ENCODE data around the gene RANBP9. TPM values are rescaled to one million over a fixed set of nuclear protein-coding genes. Genes with fewer than 3 reads are reported as not detected.

The RANBP9 gene
- total RNA-seq, 1 experiment from 2014 or later, result 44.5 TPM

DNA sequence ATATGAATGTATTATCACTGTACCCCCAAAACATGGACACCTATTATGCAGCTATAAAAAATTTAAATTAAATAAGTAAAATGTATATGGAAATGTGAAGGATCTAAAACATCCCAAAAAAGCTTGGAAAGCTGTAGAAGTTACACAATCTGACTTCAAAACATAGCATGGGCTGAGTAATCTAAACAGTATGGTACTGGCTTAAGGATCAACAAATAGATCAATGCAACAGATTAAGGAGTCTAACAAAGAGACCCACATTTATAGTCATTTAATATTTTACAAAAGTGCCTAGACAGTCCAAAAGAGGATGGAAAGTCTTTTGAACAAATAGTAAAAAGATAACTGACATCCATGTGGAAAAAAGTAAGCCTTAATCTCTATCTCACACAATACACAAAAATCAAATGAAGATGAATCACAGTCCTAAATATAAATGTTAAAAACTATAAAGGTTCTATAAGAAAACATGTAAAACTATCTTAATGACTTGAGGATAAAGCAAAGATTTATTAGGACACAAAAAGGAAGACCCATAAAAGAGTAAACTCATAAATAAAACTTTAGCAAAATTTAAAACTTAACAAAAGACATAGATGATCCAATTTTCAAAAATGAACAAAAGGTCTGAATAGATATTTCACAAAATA lies 46.8 kb downstream of the RANBP9 start:
- no peak overlapping the region for H3K4me3 ChIP-seq (ENCODE audit: low read depth in 2 of 2, low read length in 2 of 2)
- ChIA-PET POLR2A (no interaction called here), CTCF (no interaction called here)
- H3K27me3 ChIP-seq (ENCODE audit: control insufficient read depth, insufficient read depth, low read length), result no peaks in the 10 kb centered on the region
- in situ Hi-C loops (cut with HindIII; ENCODE audit: low pct_unique_long_range_greater_than_20kb, low sequenced_read_pairs) (no loop called here), intact Hi-C loops (cut with micrococcal nuclease; ENCODE audit: unreplicated experiment) (no loop called here)
- H3K27ac ChIP-seq (ENCODE audit: low read length), result no peak overlapping the region
- no TSS peak for BruUV-seq (replicated peaks)
- TF ChIP-seq TCF7L2 (IDR thresholded peaks at IDR 0.05; ENCODE audit: low read depth, low read length) (no peak), SIN3A (IDR thresholded peaks at IDR 0.05; ENCODE audit: borderline replicate concordance, insufficient read depth, low read depth, low read length) (no peak), POLR2AphosphoS5 (IDR thresholded peaks at IDR 0.05; ENCODE audit: low read depth, low read length) (no peak)
- TF ChIP-seq, protein P1, sequence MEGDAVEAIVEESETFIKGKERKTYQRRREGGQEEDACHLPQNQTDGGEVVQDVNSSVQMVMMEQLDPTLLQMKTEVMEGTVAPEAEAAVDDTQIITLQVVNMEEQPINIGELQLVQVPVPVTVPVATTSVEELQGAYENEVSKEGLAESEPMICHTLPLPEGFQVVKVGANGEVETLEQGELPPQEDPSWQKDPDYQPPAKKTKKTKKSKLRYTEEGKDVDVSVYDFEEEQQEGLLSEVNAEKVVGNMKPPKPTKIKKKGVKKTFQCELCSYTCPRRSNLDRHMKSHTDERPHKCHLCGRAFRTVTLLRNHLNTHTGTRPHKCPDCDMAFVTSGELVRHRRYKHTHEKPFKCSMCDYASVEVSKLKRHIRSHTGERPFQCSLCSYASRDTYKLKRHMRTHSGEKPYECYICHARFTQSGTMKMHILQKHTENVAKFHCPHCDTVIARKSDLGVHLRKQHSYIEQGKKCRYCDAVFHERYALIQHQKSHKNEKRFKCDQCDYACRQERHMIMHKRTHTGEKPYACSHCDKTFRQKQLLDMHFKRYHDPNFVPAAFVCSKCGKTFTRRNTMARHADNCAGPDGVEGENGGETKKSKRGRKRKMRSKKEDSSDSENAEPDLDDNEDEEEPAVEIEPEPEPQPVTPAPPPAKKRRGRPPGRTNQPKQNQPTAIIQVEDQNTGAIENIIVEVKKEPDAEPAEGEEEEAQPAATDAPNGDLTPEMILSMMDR (IDR thresholded peaks at IDR 0.05), result no peak
- TF ChIP-seq, protein P2, sequence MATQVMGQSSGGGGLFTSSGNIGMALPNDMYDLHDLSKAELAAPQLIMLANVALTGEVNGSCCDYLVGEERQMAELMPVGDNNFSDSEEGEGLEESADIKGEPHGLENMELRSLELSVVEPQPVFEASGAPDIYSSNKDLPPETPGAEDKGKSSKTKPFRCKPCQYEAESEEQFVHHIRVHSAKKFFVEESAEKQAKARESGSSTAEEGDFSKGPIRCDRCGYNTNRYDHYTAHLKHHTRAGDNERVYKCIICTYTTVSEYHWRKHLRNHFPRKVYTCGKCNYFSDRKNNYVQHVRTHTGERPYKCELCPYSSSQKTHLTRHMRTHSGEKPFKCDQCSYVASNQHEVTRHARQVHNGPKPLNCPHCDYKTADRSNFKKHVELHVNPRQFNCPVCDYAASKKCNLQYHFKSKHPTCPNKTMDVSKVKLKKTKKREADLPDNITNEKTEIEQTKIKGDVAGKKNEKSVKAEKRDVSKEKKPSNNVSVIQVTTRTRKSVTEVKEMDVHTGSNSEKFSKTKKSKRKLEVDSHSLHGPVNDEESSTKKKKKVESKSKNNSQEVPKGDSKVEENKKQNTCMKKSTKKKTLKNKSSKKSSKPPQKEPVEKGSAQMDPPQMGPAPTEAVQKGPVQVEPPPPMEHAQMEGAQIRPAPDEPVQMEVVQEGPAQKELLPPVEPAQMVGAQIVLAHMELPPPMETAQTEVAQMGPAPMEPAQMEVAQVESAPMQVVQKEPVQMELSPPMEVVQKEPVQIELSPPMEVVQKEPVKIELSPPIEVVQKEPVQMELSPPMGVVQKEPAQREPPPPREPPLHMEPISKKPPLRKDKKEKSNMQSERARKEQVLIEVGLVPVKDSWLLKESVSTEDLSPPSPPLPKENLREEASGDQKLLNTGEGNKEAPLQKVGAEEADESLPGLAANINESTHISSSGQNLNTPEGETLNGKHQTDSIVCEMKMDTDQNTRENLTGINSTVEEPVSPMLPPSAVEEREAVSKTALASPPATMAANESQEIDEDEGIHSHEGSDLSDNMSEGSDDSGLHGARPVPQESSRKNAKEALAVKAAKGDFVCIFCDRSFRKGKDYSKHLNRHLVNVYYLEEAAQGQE (IDR thresholded peaks at IDR 0.05; ENCODE audit: insufficient read depth in 1 of 2, low read depth in 2 of 2, low read length in 1 of 2), result no peak
- ATAC-seq, result no peak
- no peak for DNase-seq (ENCODE audit: low read depth, low spot score)
- peaks cover 11% of the 10 kb centered on the region for H3K4me1 ChIP-seq (ENCODE audit: control insufficient read depth, insufficient read depth, low read length)
- no peaks in the 10 kb centered on the region for H3K36me3 ChIP-seq (ENCODE audit: control insufficient read depth, insufficient read depth, low read length)
- peaks cover 5% of the 10 kb centered on the region; the same call in 1 of the 2 replicates for H3K9me3 ChIP-seq (ENCODE audit: control insufficient read depth, insufficient read depth, low read depth, low read length)

DNA sequence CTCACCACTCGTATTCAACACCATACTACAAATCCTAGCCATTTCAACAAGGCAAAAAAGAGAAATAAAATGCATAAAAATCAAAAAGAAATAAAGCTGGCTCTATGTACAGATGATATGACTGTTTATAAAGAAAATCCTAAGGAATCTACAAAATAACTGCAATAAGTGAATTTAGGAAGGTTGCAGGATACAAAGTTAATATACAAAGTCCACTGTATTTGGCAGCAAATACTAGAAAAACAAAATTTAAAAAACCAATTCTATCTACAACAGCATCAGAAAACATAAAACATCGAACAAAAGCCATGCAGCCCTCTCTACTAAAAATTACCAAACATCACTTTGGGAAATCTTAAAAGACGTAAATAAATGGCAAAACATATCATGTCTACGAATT lies 47.6 kb downstream of the RANBP9 start:
- in situ Hi-C loops (cut with HindIII; ENCODE audit: low pct_unique_long_range_greater_than_20kb, low sequenced_read_pairs), result no loop called here
- Histone ChIP-seq H3K36me3 (ENCODE audit: control insufficient read depth, insufficient read depth, low read length) (no peaks in the 10 kb centered on the region), H3K27me3 (ENCODE audit: control insufficient read depth, insufficient read depth, low read length) (no peaks in the 10 kb centered on the region), H3K27ac (ENCODE audit: low read length) (no peak overlapping the region), H3K9me3 (ENCODE audit: control insufficient read depth, insufficient read depth, low read depth, low read length) (no peaks in the 10 kb centered on the region), H3K4me1 (ENCODE audit: control insufficient read depth, insufficient read depth, low read length) (peaks cover 11% of the 10 kb centered on the region), H3K4me3 (ENCODE audit: low read depth in 2 of 2, low read length in 2 of 2) (no peak overlapping the region)
- intact Hi-C loops (cut with micrococcal nuclease; ENCODE audit: unreplicated experiment), result no loop called here
- TF ChIP-seq, protein P2 (IDR thresholded peaks at IDR 0.05; ENCODE audit: insufficient read depth in 1 of 2, low read depth in 2 of 2, low read length in 1 of 2), result no peak
- no peak for TF ChIP-seq TCF7L2 (IDR thresholded peaks at IDR 0.05; ENCODE audit: low read depth, low read length)
- TF ChIP-seq POLR2AphosphoS5 (IDR thresholded peaks at IDR 0.05; ENCODE audit: low read depth, low read length), result no peak
- TF ChIP-seq SIN3A (IDR thresholded peaks at IDR 0.05; ENCODE audit: borderline replicate concordance, insufficient read depth, low read depth, low read length), result no peak
- TF ChIP-seq, protein P1 (IDR thresholded peaks at IDR 0.05), result no peak
- CTCF ChIA-PET, result no interaction called here
- POLR2A ChIA-PET, result no interaction called here
- ATAC-seq (no peak), DNase-seq (ENCODE audit: low read depth, low spot score) (no peak)
- BruUV-seq (replicated peaks), result no TSS peak

Measured in Panc1 (cell line).